GM23338 (cell line): ENCODE measurements around the gene AVP. TPM values are rescaled to one million over a fixed set of nuclear protein-coding genes. Genes with fewer than 3 reads are reported as not detected.

Source experiments
- ATAC-seq: fragments of 200-7000 bp; cut with Tn5 transposase; 3 replicates; pipeline ENCODE4 v1.9.1; 2020
- DNase-seq: peaks from one replicate; pipeline ENCODE4 v3.0.0-alpha.2; 2015; ENCODE audit warnings: low spot score
- H2AFZ ChIP-seq: fragments of 200-600 bp; sonication (generic); 2 replicates; pipeline ENCODE4 v1.8.0; 2016; ENCODE audit warnings: antibody characterized with exemption, mild to moderate bottlenecking, moderate library complexity
- H3F3A ChIP-seq: fragments of 200-600 bp; sonication (generic); replicated peaks from 2 replicates; pipeline ENCODE4 v1.8.0; 2017; ENCODE audit warnings: antibody characterized with exemption, mixed run types, low read depth
- H3K27ac ChIP-seq: fragments of 200-600 bp; sonication (generic); 2 replicates; pipeline ENCODE4 v1.6.1; 2016; ENCODE audit warnings: low read depth
- H3K27me3 ChIP-seq: fragments of 200-600 bp; sonication (generic); 2 replicates; pipeline ENCODE4 v1.8.0; 2016; ENCODE audit warnings: mild to moderate bottlenecking, mixed run types, moderate library complexity; ENCODE audit not compliant: insufficient read depth
- H3K36me3 ChIP-seq: fragments of 200-600 bp; sonication (generic); 2 replicates; pipeline ENCODE4 v1.8.0; 2016; ENCODE audit warnings: mild to moderate bottlenecking; ENCODE audit not compliant: insufficient read depth
- H3K4me1 ChIP-seq: fragments of 200-600 bp; sonication (generic); 2 replicates; pipeline ENCODE4 v1.8.0; 2016; ENCODE audit warnings: mild to moderate bottlenecking, moderate library complexity; ENCODE audit not compliant: insufficient read depth
- H3K4me2 ChIP-seq: fragments of 200-600 bp; sonication (generic); 2 replicates; pipeline ENCODE4 v1.7.1; 2017; ENCODE audit warnings: mixed run types
- H3K4me3 ChIP-seq: fragments of 200-600 bp; sonication (generic); 2 replicates; pipeline ENCODE4 v1.6.1; 2016; ENCODE audit warnings: mixed run types
- H3K79me2 ChIP-seq: fragments of 200-600 bp; sonication (generic); replicated peaks from 2 replicates; pipeline ENCODE4 v1.8.0; 2017; ENCODE audit warnings: mild to moderate bottlenecking; ENCODE audit not compliant: insufficient read depth
- H3K9me2 ChIP-seq: fragments of 200-600 bp; sonication (generic); 2 replicates; pipeline ENCODE4 v1.8.0; 2017; ENCODE audit not compliant: insufficient read depth
- H4K20me1 ChIP-seq: fragments of 200-600 bp; sonication (generic); replicated peaks from 2 replicates; pipeline ENCODE4 v1.8.0; 2017; ENCODE audit warnings: mild to moderate bottlenecking; ENCODE audit not compliant: insufficient read depth
- H3K27ac Mint-ChIP-seq: 2 replicates; pipeline ENCODE4 v1.8.0; 2020; ENCODE audit warnings: inconsistent platforms, mild to moderate bottlenecking, moderate library complexity, mixed read lengths
- H3K27me3 Mint-ChIP-seq: 3 replicates; pipeline ENCODE4 v1.8.0; 2022; ENCODE audit warnings: low read depth, mild to moderate bottlenecking, moderate library complexity, mixed read lengths, inconsistent platforms; ENCODE audit not compliant: insufficient read depth, poor library complexity
- H3K36me3 Mint-ChIP-seq: 3 replicates; pipeline ENCODE4 v1.8.0; 2021; ENCODE audit warnings: low read depth, mild to moderate bottlenecking, inconsistent platforms, moderate library complexity, mixed read lengths
- H3K4me1 Mint-ChIP-seq: 3 replicates; pipeline ENCODE4 v1.8.0; 2020; ENCODE audit warnings: mild to moderate bottlenecking, inconsistent platforms, mixed read lengths
- H3K4me3 Mint-ChIP-seq: 3 replicates; pipeline ENCODE4 v1.8.0; 2021; ENCODE audit warnings: moderate library complexity, mild to moderate bottlenecking, inconsistent platforms, mixed read lengths
- H3K9me3 Mint-ChIP-seq: 3 replicates; pipeline ENCODE4 v1.8.0; 2020; ENCODE audit warnings: moderate library complexity, mild to moderate bottlenecking, inconsistent platforms, mixed read lengths
- CREB1 ChIP-seq: fragments of 250-450 bp; sonication (Bioruptor Pico); IDR thresholded peaks from 2 replicates; pipeline ENCODE4 v1.5.0; 2020; ENCODE audit warnings: low read depth, mild to moderate bottlenecking, moderate library complexity
- EZH2 ChIP-seq: fragments of 200-600 bp; sonication (generic); IDR thresholded peaks from one replicate; pipeline ENCODE4 v1.8.0; 2017; ENCODE audit warnings: antibody characterized with exemption, mild to moderate bottlenecking, low read depth; ENCODE audit not compliant: unreplicated experiment
- EZH2phosphoT487 ChIP-seq: fragments of 200-600 bp; sonication (generic); IDR thresholded peaks from one replicate; pipeline ENCODE4 v1.8.1; 2018; ENCODE audit warnings: antibody characterized with exemption; ENCODE audit not compliant: unreplicated experiment
- JUNB ChIP-seq: IDR thresholded peaks from one replicate; pipeline ENCODE4 v1.6.1; 2016; ENCODE audit warnings: antibody characterized with exemption; ENCODE audit not compliant: unreplicated experiment
- NANOG ChIP-seq: IDR thresholded peaks from 2 replicates; pipeline ENCODE4 v1.6.1; 2016; ENCODE audit warnings: antibody characterized with exemption, borderline replicate concordance
- POLR2AphosphoS5 ChIP-seq: IDR thresholded peaks from 2 replicates; pipeline ENCODE4 v1.6.1; 2016; ENCODE audit warnings: antibody characterized with exemption, low read depth
- polyA plus RNA-seq: library from polyadenylated mRNA; unstranded; fragments of >200 nt; fragmentation: Nextera tagmentation; extraction: Ambion mirVana; gene quantifications from 2 replicates; pipeline ENCODE4 v1.2.1, GENCODE V29; 2016
- total RNA-seq: library from RNA; depleted of rRNA; stranded (reverse); fragments of >200 nt; shearing (Covaris generic); gene quantifications from 2 replicates; pipeline ENCODE4 v1.2.3, GENCODE V29; 2014
- TF ChIP-seq, protein P1 (sequence below), 2 experiments: fragments of 200-600 bp in 1 of 2; sonication (generic) in 1 of 2; conservative IDR thresholded peaks; 2 replicates each; pipeline versions ENCODE4 v1.5.1 to v1.6.1; 2016 to 2017; ENCODE audit warnings: antibody characterized with exemption in 2 of 2, low read depth in 2 of 2, mild to moderate bottlenecking in 2 of 2, moderate library complexity in 1 of 2
- TF ChIP-seq, protein P2 (sequence below): fragments of 250-450 bp; sonication (Bioruptor Pico); IDR thresholded peaks from 2 replicates; pipeline ENCODE4 v1.5.0; 2020; ENCODE audit warnings: mild to moderate bottlenecking, moderate library complexity

AVP gene
- total and polyA plus RNA-seq, 2 experiments from 2014 or later: 0.60 TPM; not detected in 1

DNA sequence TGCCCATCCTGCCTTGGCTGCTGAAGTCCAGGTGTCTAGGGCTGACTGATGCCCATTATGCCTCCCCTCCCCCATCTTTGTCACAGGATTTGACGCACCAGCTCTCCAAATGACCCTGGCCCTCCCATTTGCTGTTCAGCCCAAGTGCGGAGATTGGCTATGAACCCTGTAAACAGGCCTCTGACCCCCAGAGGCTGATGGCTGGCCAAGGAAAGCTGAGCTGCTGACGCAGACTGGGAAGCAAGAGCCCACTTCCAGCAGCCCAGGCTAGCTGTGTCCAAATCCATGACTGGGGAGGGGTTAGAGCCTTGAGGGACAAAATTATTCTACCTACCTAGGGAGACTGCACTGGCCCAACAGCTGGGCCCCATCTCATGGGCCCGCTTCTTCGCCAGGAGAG is 41.9 kb downstream of the AVP start:
- peaks cover 16% of the 10 kb centered on the region for H3K27me3 Mint-ChIP-seq
- ATAC-seq (no peak), DNase-seq (peak; percentile 33)
- no peaks in the 10 kb centered on the region for H3F3A ChIP-seq
- no peaks in the 10 kb centered on the region; the same call in 2 of the 3 replicates for H3K9me3 Mint-ChIP-seq
- peak overlapping the region; percentile 44; the same call in 1 of the 2 replicates for H3K4me2 ChIP-seq
- H3K36me3 ChIP-seq: 0 out of 2 replicates have a peak, but pooled peaks cover 3% of the 10 kb centered on the region
- TF ChIP-seq NANOG (no peak), POLR2AphosphoS5 (0 out of 2 replicates have a peak, but pooled peaks have one; percentile 20)
- peaks cover 4% of the 10 kb centered on the region; the same call in 1 of the 2 replicates for H3K9me2 ChIP-seq
- H3K4me1 ChIP-seq: peaks cover 24% of the 10 kb centered on the region
- H3K36me3 Mint-ChIP-seq: peaks cover 43% of the 10 kb centered on the region
- no peak overlapping the region; the same call in 1 of the 2 replicates for H3K4me3 ChIP-seq
- H3K27me3 ChIP-seq: no peaks in the 10 kb centered on the region
- H3K27ac Mint-ChIP-seq: no peak overlapping the region
- H4K20me1 ChIP-seq: peaks cover 3% of the 10 kb centered on the region; the same call in 1 of the 2 replicates
- H2AFZ ChIP-seq: no peak overlapping the region
- peaks cover 11% of the 10 kb centered on the region for H3K79me2 ChIP-seq
- no peak overlapping the region for H3K27ac ChIP-seq
- peak overlapping the region; percentile 44 for H3K4me3 Mint-ChIP-seq
- H3K4me1 Mint-ChIP-seq: peaks cover 25% of the 10 kb centered on the region

- Histone ChIP-seq H3K4me3 (peak overlapping the region; percentile 35; the same call in 1 of the 2 replicates), H3K27me3 (no peaks in the 10 kb centered on the region), H3K4me1 (peaks cover 24% of the 10 kb centered on the region), H3K36me3 (no peaks in the 10 kb centered on the region), H3K4me2 (peak overlapping the region; percentile 44), H3K9me2 (peaks cover 4% of the 10 kb centered on the region; the same call in 1 of the 2 replicates), H4K20me1 (no peaks in the 10 kb centered on the region), H3K27ac (peak overlapping the region; percentile 11), H3F3A (no peaks in the 10 kb centered on the region), H2AFZ (no peak overlapping the region), H3K79me2 (peaks cover 5% of the 10 kb centered on the region)
- TF ChIP-seq POLR2AphosphoS5 (no peak), JUNB (no peak), EZH2 (no peak), CREB1 (no peak)
- ATAC-seq: no peak
- DNase-seq: peak; percentile 33
- Mint-ChIP-seq H3K4me3 (peak overlapping the region; percentile 44), H3K4me1 (peaks cover 23% of the 10 kb centered on the region), H3K27ac (peak overlapping the region; percentile 90), H3K9me3 (no peaks in the 10 kb centered on the region; the same call in 2 of the 3 replicates), H3K27me3 (peaks cover 14% of the 10 kb centered on the region), H3K36me3 (peaks cover 38% of the 10 kb centered on the region)
Observed at GRCh38 chr20:3041854-3042409, 42.6 kb downstream of the AVP start.

- H3K27me3 Mint-ChIP-seq: peaks cover 14% of the 10 kb centered on the region
- H2AFZ ChIP-seq: no peak overlapping the region
- no peak overlapping the region for H3K4me3 ChIP-seq
- ATAC-seq: no peak
- no peaks in the 10 kb centered on the region; the same call in 2 of the 3 replicates for H3K9me3 Mint-ChIP-seq
- H3K79me2 ChIP-seq: no peaks in the 10 kb centered on the region
- DNase-seq: no peak
- no peaks in the 10 kb centered on the region for H3K27me3 ChIP-seq
- H3K27ac ChIP-seq: no peak overlapping the region
- peaks cover 49% of the 10 kb centered on the region for H3K36me3 Mint-ChIP-seq
- no peak overlapping the region for H3K4me3 Mint-ChIP-seq
- H3K4me1 Mint-ChIP-seq: peaks cover 17% of the 10 kb centered on the region
- no peak overlapping the region for H3K27ac Mint-ChIP-seq
- H3F3A ChIP-seq: no peaks in the 10 kb centered on the region
- H3K36me3 ChIP-seq: peaks cover 3% of the 10 kb centered on the region; the same call in 1 of the 2 replicates
- peaks cover 21% of the 10 kb centered on the region for H3K4me1 ChIP-seq
- H4K20me1 ChIP-seq: no peaks in the 10 kb centered on the region
- no peak overlapping the region for H3K4me2 ChIP-seq
- H3K9me2 ChIP-seq: peaks cover 4% of the 10 kb centered on the region; the same call in 1 of the 2 replicates
- TF ChIP-seq EZH2phosphoT487 (no peak), POLR2AphosphoS5 (no peak)
- TF ChIP-seq, protein P1, sequence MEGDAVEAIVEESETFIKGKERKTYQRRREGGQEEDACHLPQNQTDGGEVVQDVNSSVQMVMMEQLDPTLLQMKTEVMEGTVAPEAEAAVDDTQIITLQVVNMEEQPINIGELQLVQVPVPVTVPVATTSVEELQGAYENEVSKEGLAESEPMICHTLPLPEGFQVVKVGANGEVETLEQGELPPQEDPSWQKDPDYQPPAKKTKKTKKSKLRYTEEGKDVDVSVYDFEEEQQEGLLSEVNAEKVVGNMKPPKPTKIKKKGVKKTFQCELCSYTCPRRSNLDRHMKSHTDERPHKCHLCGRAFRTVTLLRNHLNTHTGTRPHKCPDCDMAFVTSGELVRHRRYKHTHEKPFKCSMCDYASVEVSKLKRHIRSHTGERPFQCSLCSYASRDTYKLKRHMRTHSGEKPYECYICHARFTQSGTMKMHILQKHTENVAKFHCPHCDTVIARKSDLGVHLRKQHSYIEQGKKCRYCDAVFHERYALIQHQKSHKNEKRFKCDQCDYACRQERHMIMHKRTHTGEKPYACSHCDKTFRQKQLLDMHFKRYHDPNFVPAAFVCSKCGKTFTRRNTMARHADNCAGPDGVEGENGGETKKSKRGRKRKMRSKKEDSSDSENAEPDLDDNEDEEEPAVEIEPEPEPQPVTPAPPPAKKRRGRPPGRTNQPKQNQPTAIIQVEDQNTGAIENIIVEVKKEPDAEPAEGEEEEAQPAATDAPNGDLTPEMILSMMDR (conservative IDR thresholded peaks at IDR 0.05; ENCODE audit: low read depth in 2 of 2): no peak
- TF ChIP-seq, protein P2, sequence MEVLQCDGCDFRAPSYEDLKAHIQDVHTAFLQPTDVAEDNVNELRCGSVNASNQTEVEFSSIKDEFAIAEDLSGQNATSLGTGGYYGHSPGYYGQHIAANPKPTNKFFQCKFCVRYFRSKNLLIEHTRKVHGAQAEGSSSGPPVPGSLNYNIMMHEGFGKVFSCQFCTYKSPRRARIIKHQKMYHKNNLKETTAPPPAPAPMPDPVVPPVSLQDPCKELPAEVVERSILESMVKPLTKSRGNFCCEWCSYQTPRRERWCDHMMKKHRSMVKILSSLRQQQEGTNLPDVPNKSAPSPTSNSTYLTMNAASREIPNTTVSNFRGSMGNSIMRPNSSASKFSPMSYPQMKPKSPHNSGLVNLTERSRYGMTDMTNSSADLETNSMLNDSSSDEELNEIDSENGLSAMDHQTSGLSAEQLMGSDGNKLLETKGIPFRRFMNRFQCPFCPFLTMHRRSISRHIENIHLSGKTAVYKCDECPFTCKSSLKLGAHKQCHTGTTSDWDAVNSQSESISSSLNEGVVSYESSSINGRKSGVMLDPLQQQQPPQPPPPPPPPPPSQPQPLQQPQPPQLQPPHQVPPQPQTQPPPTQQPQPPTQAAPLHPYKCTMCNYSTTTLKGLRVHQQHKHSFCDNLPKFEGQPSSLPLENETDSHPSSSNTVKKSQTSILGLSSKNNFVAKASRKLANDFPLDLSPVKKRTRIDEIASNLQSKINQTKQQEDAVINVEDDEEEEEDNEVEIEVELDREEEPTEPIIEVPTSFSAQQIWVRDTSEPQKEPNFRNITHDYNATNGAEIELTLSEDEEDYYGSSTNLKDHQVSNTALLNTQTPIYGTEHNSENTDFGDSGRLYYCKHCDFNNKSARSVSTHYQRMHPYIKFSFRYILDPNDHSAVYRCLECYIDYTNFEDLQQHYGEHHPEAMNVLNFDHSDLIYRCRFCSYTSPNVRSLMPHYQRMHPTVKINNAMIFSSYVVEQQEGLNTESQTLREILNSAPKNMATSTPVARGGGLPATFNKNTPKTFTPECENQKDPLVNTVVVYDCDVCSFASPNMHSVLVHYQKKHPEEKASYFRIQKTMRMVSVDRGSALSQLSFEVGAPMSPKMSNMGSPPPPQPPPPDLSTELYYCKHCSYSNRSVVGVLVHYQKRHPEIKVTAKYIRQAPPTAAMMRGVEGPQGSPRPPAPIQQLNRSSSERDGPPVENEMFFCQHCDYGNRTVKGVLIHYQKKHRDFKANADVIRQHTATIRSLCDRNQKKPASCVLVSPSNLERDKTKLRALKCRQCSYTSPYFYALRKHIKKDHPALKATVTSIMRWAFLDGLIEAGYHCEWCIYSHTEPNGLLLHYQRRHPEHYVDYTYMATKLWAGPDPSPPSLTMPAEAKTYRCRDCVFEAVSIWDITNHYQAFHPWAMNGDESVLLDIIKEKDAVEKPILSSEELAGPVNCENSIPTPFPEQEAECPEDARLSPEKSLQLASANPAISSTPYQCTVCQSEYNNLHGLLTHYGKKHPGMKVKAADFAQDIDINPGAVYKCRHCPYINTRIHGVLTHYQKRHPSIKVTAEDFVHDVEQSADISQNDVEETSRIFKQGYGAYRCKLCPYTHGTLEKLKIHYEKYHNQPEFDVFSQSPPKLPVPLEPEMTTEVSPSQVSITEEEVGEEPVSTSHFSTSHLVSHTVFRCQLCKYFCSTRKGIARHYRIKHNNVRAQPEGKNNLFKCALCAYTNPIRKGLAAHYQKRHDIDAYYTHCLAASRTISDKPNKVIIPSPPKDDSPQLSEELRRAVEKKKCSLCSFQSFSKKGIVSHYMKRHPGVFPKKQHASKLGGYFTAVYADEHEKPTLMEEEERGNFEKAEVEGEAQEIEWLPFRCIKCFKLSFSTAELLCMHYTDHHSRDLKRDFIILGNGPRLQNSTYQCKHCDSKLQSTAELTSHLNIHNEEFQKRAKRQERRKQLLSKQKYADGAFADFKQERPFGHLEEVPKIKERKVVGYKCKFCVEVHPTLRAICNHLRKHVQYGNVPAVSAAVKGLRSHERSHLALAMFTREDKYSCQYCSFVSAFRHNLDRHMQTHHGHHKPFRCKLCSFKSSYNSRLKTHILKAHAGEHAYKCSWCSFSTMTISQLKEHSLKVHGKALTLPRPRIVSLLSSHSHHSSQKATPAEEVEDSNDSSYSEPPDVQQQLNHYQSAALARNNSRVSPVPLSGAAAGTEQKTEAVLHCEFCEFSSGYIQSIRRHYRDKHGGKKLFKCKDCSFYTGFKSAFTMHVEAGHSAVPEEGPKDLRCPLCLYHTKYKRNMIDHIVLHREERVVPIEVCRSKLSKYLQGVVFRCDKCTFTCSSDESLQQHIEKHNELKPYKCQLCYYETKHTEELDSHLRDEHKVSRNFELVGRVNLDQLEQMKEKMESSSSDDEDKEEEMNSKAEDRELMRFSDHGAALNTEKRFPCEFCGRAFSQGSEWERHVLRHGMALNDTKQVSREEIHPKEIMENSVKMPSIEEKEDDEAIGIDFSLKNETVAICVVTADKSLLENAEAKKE: no peak
Observed at GRCh38 chr20:3040086-3040485, 44.4 kb downstream of the AVP start.
